H1 (cell line): ENCODE results near the gene SPTAN1. TPM values are rescaled to one million over a fixed set of nuclear protein-coding genes. Genes with fewer than 3 reads are reported as not detected.

ENCODE experiments used
- FOSL1 ChIP-seq: IDR thresholded peaks from 2 replicates; pipeline ENCODE4 v1.6.1; 2011; ENCODE audit warnings: mild to moderate bottlenecking, low read depth, low read length, moderate library complexity; ENCODE audit not compliant: insufficient read depth
- JUND ChIP-seq: IDR thresholded peaks from 2 replicates; pipeline ENCODE4 v1.6.1; 2011; ENCODE audit warnings: mild to moderate bottlenecking, improper control_type of control experiment, low read length
- RAD21 ChIP-seq, 2 experiments: IDR thresholded peaks in 1 of 2; conservative IDR thresholded peaks in 1 of 2; 2 replicates each; pipeline ENCODE4 v1.6.1; 2011; ENCODE audit warnings: low read depth in 2 of 2, low read length in 2 of 2, improper control_type of control experiment in 1 of 2, inconsistent platforms in 1 of 2, mild to moderate bottlenecking in 1 of 2, moderate library complexity in 1 of 2
- SUZ12 ChIP-seq: fragments of 200-600 bp; sonication (generic); IDR thresholded peaks from 2 replicates; pipeline ENCODE4 v1.6.1; 2012; ENCODE audit warnings: mild to moderate bottlenecking, inconsistent platforms, low read length, moderate library complexity, mixed read lengths
- polyA plus RNA-seq, 7 experiments: library from polyadenylated mRNA; depleted of rRNA in 3 of 7; stranded (reverse) in 5 of 7; unstranded in 2 of 7; fragments of >200 nt in 5 of 7; fragments of 200-250 nt in 2 of 7; gene quantifications; 1 replicate in 5 of 7; 2 replicates in 1 of 7; 4 replicates in 1 of 7; pipeline versions ENCODE4 v1.2.1 to v1.2.3, GENCODE V29; 2011 to 2013; ENCODE audit warnings: missing spikeins in 2 of 7, mixed read lengths in 2 of 7
- total RNA-seq: library from RNA; stranded (reverse); fragmentation: NEBNext Ultra II Directional; extraction: Animal tissue kit (Norgen Biotek cat#: 25700); gene quantifications from 2 replicates; pipeline ENCODE4 v1.2.1, GENCODE V29; 2021
- TF ChIP-seq, protein P1 (sequence below): IDR thresholded peaks from 2 replicates; pipeline ENCODE4 v1.6.1; 2012; ENCODE audit warnings: inconsistent platforms

The SPTAN1 gene
- total and polyA plus RNA-seq, 2 of the 8 experiments (the other 6 are each of a cell fraction or from before 2014, with no cell fraction given) = 182 to 216 TPM

DNA sequence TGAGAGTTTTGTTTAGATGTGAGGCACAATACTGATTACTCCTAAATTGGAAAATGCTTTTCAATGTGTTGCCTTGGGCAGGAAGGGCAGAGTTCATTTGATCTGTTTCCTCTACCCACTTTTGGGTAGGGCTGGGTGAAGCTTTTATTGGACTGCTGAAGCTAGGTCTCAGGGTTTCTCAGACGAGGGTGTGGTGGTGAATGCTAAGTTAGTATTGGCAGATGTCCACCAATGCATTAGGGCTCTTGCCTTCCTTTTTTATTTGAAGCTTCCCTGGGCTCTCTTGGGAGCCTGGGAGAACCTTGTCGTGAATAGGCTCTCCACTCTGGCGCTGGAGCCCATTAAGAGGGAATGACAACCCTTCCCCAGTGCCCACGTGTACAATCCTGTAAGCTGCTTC lies 23.1 kb downstream of the SPTAN1 start (continued):
- TF ChIP-seq, protein P1, sequence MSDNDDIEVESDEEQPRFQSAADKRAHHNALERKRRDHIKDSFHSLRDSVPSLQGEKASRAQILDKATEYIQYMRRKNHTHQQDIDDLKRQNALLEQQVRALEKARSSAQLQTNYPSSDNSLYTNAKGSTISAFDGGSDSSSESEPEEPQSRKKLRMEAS = no peak
- no peak for TF ChIP-seq JUND
- no peak for TF ChIP-seq RAD21 (IDR thresholded peaks at IDR 0.05 in 1 of 2, conservative IDR thresholded peaks at IDR 0.05 in 1 of 2; ENCODE audit: low read depth in 2 of 2, low read length in 2 of 2)
- no peak for TF ChIP-seq SUZ12
- TF ChIP-seq FOSL1 = no peak
- TF ChIP-seq, all 59 proteins: peak for 0
